CD4-positive, alpha-beta T cell treated with Interleukin-4 for 4 hours (primary cell): ENCODE results near the gene LRMDA.

Source experiments
- DNase-seq: peaks from one replicate; pipeline ENCODE4 v3.0.0-alpha.2; 2020

Gene LRMDA

GRCh38 chr10:75544386-75544785, 113.0 kb downstream of the LRMDA start:
- no peak for DNase-seq

DNA sequence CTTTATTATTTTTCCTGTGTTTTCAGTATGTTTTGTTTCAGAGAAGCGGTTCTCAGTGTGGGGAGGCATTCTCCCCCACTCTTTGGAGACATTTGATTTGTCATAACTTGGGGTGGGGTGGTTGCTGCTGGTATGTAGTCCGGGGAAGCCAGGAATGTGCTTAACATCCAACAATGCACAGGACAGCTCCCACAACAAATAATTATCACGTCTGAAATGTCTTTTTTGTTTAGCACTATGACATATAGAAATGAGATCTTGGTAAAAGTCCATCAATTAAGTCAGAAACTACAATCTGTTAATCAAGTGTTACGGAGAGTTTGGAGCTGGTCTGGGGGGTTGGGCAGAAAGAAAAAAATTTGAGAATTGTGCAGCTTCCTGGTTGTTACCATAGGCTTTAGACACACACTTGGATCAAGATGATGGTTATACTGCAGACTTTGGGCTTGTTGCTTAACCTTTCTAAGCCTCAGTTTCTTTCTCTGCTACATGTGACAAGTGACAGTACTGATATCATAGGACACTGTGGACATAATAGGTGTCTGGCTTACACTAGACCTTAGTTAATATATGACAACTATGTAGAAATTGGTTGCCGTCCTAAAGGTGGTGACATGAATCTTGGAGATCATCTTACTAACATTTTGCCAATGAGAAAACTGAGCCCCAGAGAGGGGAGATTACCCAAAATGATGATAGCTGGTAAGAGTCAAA, 113.7 kb downstream of the LRMDA start:
- DNase-seq: no peak

GRCh38 chr10:75546004-75546403, 114.6 kb downstream of the LRMDA start:
- DNase-seq: no peak

DNA sequence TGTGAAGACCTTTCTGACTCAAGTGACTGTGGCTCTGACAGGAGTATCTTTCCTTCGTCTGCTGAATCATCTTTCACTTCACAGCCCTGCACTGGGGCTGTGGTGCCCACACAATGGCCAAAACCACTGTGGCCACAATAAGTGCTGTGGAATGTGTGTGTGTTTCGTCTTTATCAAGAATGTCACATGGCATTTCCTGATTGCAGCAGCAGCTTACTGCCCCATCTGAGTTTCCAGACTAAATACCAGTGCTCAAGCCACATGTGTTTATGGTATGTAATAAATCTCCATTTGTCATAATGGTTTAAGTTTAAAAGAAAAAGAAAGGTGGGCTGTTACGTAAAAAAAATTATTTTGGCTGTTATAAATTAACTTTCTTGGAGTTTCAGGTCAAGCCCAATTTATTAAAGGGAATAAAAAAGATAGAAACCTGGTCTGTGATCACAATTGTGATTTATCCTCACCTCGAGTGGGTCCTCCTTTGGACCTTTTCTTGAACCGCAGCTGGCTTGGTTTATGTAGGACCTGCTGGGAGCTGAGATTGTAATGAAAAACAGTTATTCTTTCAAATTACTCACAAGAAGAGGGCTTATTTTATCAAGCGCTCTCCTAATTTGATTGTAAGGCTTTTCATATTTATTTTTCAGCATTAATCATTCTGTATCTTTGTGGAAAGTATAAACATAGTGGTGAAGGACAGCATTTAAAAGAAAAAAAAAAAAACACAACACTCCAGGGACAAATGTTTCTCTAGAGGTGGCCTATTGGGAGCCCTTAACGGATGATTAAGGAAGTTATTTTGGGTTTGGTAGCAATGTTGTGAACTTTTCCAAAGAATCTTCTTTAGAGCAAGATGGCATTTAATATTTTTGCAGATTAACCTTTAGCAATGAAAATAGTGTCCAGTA, 116.2 kb downstream of the LRMDA start:
- DNase-seq: no peak

DNA sequence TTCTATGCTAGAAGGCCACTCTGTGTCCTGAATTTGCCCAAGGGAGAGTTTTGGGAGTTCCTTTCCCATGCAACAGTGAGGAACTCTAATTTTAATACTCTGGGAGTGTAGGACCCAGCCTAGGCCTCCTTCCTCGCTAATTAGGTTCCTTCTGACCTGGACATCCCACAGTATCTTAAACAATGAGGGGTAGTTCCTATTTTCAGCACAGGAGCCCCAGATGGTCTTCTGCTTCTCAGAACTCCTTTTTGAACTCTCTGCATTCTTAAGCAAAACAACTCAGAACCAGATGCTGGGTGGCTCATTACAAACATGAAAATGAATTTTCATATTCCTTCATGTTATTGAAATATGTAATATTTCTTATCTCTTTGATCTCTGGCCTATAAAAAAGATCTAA, 116.9 kb downstream of the LRMDA start:
- DNase-seq: no peak

GRCh38 chr10:75550191-75550590, 118.8 kb downstream of the LRMDA start:
- no peak for DNase-seq

DNA sequence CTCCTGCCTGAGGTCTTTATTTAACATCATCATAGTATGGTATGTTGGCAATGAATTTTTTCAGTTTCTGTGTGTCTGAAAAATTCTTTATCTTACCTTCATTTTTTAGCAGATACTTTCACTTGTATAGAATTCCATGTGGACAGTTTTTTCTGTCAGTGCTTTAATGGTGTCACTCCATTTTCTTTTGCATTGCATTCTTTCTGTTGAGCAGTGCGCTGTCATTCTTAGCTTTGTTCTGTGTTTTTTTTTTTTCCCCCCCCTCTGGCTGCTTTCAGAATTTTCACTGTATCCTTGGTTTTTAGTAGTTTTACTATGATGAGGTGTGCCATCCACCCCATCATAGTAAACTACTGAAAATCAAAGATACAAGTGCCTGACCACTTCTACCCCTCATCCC, 120.7 kb downstream of the LRMDA start:
- no peak for DNase-seq

DNA sequence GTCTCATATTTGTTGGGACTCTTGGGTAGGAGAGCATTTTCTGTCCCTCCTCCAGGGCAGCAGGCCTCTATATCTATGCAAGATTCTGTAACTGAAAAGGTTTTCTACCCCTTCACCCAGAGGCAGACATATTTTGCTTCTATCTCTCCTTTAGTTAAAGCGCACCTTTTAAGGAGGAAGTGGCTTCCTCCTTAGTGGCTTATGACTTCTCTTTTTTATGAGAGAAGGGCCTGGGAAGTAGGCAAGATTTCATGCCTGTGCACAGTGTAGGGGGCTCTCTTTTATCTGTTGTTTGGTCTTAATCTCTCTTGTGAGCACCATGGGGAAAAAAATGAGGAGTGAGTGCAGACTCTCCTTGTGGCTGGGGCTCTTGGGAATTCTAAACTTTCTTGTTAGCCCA, 122.1 kb downstream of the LRMDA start:
- no peak for DNase-seq

DNA sequence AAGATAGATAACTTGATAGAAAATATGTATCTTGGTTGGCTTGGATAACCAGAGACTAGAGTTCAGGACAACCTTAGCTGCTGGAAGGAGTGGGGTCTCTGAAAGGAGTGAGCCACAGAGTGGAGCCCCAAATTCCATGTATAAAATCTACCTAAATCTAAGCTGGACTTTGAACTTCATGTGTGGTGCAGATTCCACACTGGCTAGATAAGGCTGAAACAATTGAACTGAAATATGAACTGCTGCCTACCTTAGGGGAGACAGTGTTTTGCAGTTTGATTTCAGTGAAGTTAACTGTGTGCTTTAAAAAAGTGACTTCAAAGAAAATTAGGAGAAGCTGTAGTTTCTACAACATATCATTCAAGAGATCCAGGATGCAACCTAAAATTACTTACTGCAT, 123.9 kb downstream of the LRMDA start:
- DNase-seq: no peak

GRCh38 chr10:75556320-75556719, 124.9 kb downstream of the LRMDA start:
- DNase-seq: no peak

DNA sequence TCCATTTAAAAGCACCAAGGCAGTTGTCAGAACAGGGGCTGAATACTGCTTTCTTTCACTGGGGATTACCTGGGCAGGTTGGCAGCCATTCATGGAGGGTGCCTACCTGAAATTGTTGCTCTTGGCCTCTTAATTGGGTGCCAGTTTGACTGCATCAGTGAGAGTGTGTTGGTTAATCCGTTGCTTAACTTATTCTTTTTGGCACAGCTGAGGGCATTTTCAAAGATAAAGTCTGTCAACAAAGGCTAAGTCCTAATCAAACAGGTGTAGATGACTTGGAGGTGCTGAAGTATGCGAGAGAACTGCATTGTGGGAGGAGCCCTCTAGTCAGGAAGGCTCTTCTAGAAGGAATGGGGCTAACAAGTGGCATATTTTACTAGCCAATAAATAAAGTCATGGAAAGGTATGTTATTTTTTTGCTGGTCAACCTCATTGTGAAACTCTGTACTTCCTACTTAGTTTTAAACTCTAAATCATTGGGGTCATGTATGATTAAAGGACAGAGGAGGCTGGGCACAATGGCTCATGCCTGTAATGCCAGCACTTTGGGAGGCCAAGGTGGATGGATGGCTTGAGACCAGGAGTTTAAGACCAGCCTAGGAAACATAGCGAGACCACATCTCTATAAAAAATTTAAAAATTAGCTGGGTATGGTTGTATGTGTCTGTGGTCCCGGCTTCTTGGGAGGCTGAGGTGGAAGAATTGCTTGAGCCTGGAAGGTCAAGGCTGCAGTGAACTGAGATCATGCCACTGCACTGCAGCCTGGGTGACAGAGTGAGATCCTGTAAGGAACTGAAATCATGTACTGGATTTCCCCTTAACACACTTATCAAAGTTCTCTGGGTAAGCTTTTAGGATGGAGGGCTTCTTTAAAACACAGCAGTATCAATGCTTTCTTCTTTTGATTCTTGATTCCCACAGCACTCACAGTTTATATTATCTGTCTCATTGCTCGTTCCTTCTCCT, 134.1 kb downstream of the LRMDA start:
- DNase-seq: no peak

DNA sequence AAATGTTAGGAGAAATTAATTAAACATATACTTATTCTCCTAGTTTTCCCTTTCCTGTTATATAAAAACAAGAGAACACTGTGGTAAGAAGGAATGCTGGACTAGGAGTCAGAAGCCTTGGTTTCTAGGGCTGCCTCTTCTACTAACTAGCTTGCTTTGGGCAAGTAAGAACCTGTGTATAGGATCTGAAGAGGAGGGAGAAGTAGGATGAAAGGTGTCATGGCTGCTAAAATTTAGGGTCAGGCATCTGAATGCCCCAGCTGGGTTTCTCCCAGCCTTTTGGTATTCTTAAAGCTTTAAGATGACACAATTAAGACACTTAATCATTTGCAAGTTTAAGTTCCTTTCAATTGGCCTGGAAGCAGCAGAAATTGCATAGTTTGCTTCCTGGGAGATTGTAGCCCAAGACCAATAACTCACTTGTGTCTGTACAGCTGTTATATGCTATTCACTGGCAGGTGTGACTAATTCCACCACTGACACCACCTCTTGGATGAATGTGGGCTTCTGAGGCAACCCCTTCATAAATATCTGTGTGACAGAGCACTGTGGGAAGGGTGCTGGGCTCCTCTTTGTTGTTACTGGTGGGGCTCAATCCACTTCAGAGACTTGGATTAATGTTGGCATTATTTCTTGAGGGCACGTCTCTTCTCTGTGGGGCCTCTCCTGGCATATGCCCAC, 137.2 kb downstream of the LRMDA start:
- DNase-seq: no peak

DNA sequence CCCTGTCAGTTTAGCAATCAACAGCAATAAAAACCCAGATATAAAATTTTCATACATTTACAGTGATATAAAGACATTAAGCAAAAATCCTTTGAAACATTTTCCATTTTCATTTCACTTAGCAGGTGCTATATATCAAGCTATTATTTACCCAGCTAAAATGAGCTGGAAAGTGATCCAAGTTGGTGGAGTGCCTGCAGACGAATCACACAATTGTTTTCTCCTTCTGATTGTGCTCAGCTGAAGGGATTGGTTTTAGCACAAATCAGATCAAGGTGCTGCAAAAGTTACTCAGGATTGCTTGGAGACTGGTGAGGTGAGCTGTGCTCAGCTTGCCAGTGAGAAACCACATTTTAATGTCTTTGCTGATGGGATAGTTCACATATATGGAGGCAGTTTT, 138.1 kb downstream of the LRMDA start:
- no peak for DNase-seq

- no peak for DNase-seq
Measured at GRCh38 chr10:75572478-75572877, 141.1 kb downstream of the LRMDA start.

GRCh38 chr10:75575940-75576339, 144.5 kb downstream of the LRMDA start:
- DNase-seq: no peak

- no peak for DNase-seq
Measured at GRCh38 chr10:75582102-75582501, 150.7 kb downstream of the LRMDA start.

DNA sequence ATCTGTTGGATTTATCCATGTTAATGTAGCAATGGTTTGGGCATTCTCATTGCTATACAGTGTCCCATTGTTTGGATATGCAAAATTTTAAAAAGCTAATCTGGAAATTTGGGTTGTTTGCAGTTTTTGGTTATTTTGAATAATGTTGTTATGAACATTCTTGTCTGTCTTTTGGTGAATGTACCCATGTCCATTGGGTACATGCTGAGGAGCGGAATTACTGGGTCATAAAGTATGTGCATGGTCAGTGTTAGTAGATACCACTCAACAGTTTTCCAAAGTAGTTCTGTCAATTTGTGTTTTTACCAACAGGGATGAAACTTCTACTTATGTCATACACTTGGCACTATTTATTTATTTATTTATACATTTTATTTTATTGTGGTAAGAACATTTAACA, 153.9 kb downstream of the LRMDA start:
- no peak for DNase-seq

DNA sequence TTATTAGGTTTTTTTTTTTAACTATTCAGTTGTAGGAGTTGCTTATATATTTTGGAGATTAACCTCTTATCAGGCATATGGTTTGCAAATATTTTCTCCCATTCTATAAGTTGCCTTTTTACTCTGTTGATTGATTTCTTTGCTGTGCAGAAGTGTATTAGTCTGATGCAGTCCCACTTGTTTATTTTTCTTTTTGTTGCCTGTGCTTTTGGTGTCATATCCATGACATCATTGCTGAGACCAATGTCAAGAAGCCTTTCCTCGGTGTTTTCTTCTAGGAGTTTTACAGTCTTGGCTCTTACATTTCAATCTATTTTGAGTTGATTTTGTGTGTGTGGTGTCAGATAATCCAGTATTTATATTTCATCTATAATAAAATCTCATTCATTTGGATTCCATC, 155.4 kb downstream of the LRMDA start:
- DNase-seq: no peak

- no peak for DNase-seq
Measured at GRCh38 chr10:75588031-75588430, 156.6 kb downstream of the LRMDA start.

- no peak for DNase-seq
Measured at GRCh38 chr10:75589895-75590654, 158.7 kb downstream of the LRMDA start.

DNA sequence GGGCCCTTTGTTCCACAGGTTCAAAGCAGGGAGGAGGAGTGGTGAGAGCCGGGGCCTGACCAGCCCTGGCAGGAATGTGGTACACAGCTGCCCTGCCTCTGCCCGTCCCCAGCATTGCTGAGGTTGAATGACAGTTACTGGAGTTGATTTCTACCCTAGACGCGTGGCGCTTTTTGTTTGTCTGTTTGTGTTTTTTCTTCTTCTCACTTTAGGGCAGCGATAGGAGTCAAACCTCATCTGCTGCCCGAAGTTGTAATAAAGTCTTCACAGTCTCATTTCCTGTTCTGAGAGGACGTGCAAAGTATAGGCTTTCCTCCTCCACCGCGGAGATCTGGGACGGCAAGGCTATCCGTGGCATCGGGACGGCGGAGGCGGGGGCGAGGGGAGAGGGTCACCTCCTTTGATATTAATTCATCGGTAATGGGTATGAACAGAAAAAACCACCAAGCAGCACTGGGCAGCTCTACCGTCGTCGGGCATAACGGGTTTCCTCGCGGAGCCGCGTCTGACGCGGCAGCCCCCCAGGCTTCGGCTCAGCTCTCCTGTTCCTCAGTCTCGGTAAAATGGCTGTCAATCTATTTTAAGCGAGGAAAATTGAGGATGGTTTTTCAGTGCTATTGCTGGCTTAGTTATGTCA, 160.8 kb downstream of the LRMDA start:
- no peak for DNase-seq
